NCI-H1092 (cell line): ENCODE measurements around the gene CLCF1.

Experiments
- DNase-seq: peaks from one replicate; lab custom pipeline; 2025; lab: John Stamatoyannopoulos, UW

CLCF1 gene

GRCh38 chr11:67372993-67373647, at the start of gene CLCF1:
CLCF1 (minus strand) TSS chr11:67373598; CDS start chr11:67373539, 59 bp downstream.
- DNase-seq: no peak

GRCh38 chr11:67422891-67423290, 49.5 kb upstream of the CLCF1 start:
- no peak for DNase-seq

DNA sequence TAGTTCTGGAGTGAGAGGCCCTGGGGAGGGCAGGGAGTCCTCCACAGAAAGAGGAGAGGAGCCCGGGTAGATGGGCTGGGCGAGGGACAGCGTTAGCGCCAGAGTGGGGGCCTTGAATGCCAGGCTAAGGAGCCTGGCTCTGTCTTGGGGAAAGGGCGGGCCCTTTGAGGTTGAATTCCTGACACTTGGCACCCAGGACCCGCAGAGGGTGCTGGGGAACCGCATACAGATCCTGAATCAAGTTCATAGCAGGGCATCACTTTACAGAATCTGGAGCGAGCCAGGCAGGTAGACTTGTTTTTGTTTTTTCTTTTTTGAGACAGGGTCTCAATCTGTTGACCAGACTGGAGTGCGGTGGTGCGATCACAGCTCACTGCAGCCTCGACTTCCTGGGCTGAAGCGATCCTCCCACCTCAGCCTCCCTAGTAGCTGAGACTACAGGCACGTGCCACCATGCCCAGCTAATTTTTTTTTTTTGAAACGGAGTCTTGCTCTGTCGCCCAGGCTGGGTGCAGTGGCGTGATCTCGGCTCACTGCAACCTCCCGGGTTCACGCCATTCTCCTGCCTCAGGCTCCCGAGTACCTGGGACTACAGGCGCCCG, 48.1 kb upstream of the CLCF1 start:
- no peak for DNase-seq

GRCh38 chr11:67420646-67421429, 47.4 kb upstream of the CLCF1 start:
- DNase-seq: peak; percentile 91

DNA sequence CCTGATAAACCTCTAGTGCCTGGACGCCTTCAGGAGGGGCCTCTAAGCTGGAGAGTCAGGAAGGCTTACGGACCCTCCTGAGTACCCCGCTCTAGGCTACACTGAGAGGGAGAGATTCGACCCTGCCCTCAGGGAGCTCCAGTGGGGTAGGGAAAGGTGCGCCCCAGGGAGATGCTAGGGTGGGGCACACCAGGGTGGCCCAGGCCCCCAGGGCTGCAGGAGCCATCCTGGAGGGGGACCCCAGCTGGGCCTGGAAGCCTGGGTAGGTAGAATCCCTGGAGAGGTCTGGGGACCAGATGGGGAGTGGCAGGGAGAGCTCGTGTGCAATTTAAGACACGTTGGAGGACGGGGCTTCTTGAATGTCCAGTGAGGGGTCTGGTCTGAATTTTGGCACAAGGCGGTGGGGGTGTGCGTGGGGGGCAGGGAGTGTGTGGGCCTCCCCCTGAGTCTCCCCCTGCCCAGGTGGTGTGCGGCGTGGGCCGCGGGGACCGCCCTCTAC, 46.8 kb upstream of the CLCF1 start:
- no peak for DNase-seq

DNA sequence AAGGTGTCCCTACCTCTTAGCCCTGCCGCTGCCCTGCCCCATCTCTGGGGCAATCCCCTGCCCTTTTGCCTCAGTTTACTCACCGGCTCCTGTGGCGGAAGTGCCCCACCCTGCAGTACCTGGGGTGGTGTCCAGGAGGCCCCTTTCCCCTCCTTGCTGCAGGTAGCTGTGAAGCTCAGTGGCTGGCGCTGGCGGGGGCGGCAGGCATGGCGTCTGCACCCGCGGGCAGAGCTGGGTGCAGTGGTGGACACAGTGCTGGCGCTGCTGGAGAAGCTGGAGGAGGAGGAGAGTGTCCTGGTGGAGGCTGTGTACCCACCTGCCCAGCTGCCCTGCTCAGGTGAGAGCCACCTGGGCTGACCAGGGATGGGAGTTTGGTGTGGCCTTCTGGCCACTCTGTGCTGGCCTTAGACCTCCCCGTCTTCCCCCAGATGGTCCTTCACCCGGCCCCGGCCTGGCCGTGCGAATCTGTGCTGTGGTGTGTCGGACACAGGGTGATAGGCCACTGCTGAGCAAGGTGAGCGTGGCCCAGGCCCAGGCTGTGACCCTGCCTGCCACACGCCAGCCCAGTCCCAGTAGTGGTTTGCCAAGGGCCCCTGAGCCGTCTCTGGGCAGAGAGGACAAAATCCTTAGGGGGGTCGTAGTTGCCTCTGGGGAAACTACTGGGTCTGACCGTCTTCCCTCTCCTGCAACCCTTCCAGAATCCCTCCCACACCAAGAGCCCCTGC, 46.1 kb upstream of the CLCF1 start:
- no peak for DNase-seq

- DNase-seq: no peak
Observed at GRCh38 chr11:67418476-67419281, 45.3 kb upstream of the CLCF1 start.

DNA sequence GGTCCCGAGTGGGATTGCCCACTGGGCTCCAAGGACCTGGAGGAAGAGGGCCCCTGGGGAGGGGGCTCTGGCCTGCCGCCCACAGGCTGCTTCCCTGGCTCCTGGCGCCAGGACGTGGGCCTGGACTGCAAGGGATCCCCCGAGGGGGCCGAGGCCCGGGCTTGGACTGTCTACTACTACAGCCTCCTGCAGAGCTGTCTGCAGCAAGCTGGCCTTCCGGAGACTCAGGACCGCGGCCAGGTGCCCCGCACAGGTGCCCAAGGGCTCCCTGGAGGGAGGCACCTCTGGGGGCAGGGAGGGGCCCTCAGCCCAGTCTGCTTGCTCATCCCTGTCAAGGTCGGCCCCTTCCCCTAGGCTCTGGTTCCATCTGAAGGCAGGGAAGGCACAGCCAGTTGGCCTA, 44.0 kb upstream of the CLCF1 start:
- DNase-seq: no peak

DNA sequence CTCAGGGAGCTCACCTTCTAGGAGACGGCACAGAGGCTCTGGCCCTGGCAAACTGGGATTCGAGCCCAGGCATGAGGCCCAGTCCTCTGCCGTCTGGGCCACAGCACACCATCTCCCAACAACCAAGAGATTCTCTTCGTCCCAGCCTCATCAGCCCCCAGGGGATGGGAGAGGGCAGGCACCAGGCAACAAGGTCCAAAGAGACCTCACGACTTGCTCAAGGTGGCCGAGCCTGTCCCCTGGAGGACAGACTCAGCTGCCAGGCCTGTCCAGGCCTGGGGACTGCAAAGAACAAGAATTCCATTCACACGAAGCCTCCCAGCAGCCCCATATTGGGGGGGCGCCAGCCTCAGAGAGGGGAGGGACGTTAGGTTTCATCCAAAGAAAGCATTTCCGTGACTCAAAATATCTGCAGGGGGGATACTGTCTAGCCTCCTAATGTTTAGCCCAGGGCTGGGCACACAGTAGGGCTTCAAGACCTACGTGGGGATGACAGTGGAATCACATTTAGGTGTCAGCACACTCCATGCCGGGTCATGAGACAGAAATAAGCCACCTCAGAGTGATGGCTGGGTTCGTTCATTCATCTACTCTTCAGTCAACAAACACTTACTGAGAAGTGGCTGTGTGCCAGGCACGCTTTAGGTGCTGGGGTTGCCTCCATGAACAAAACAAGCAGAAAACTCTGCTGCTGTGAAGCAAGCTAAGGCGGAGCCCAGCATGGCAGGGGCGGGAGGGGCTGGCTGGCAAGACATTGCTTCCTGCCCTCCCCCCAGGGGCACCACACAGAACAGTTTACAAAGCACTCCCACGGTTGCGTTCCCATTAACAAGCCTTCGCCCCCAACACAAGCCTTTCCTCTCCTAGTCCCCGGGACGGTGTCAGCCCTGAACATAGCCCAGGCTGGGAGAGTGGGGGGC, 43.3 kb upstream of the CLCF1 start:
- DNase-seq: no peak

GRCh38 chr11:67415501-67416304, 42.3 kb upstream of the CLCF1 start, which contains the start of gene CARNS1:
CARNS1 (plus strand) TSS chr11:67415678; CDS start chr11:67416200, 522 bp downstream.
- no peak for DNase-seq

GRCh38 chr11:67413266-67413849, 40.0 kb upstream of the CLCF1 start:
- DNase-seq: no peak

GRCh38 chr11:67412495-67413179, 39.2 kb upstream of the CLCF1 start:
- no peak for DNase-seq

DNA sequence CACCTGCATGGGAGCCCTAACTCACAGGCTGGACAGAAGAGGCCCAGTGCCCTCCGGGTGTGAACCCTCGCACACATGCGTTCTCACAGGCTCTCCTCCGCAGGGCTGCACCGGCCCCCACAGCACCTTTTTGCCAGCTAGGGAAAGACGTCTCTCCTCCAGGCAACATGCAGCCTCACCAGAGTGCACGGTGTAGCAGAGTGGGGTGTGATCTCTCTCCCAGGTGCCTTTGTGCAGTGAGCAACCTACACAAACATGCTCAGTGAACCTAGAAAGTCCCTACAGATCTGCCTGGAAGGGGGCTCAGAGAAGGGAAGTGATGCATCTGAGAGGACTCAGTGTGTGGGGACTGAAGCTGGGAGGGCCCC, 38.4 kb upstream of the CLCF1 start:
- no peak for DNase-seq

DNA sequence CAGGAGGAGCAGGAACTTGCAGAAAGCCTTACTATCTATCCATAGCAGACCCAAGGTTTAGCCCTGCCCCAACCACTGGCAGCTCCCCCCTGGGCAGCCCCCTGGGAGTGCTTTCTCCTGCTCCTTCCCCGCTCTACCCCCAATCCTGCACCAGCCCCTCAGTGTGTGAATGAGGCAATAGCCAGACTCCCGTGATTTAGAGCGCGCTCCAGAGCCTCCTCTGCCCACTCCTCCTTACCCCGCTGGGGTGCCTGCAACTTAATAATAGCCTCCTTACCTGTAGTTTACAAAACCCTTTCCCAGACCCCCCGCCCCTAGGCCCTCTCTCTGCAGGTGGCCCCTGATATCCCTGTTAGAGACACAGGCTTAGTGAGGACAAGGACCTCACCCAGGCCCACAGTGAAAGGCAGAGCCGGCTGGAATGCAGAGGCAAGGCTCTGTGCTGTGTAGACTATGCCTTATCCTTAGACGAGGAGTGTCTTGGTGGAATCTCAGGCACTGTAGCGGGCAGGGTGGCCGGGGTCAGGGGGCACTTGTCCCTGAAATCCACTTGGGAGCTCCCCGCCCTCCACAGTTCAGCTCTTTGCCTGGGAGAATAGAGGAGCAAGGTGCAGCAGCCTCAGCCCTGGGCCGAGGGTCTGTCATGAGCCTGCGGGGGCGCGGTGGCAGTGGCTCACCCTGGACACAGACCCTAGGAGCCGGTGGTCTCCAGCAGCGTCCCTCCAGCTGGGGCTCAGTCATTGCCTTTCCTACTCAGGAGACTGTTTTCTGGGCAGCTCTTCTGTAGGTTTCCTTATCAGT, 37.8 kb upstream of the CLCF1 start:
- DNase-seq: no peak

DNA sequence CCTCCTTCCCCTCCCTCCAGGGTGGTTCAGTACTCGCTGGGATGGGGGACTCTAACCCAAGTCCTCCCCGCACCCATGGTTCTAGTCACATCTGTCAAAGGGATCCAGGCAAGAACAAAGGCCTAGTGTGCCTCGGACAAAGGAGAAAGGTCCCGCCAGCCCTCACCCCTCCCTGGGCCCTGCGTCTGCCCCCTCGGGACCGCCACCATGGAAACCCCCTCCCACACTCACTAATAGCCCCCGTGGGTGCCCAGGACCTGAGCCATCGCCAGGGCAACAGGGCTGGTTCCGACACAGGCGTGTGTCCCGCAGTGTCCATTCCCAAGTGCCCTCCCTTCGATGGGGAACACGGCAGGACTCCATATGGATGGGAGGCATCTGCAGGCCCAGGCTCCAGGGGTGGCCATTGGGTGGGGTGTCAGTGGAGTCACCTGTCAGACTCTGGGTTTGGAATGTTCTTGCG, 37.0 kb upstream of the CLCF1 start:
- DNase-seq: no peak

DNA sequence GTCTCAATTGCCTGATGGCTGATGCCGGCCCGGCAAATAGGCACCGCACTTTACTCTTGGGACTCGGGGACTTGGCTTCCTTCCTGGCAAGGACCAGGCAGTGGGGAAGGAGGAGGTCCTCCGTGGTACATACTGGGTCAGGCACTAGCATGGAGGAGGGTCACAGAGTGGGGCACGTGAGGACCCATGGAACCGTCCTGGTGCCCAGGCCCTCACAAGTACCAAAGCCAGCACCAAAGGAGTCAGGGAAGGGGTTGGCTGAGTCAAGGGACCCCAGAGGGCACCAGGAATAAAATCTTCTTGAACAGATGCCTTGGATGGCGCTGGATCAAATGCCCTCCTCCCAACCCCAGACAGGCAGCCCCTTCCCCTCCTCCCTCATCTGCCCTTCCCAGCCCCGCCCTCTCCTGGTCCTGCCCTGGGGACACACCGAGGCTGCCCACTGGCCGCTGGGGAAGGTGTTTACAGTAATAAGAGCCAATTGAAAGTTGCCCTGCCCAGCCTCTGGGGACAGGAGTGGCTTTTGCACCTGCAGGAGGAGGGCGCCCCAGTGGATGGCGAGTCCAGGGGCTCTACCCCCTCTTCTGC, 36.5 kb upstream of the CLCF1 start:
- no peak for DNase-seq

DNA sequence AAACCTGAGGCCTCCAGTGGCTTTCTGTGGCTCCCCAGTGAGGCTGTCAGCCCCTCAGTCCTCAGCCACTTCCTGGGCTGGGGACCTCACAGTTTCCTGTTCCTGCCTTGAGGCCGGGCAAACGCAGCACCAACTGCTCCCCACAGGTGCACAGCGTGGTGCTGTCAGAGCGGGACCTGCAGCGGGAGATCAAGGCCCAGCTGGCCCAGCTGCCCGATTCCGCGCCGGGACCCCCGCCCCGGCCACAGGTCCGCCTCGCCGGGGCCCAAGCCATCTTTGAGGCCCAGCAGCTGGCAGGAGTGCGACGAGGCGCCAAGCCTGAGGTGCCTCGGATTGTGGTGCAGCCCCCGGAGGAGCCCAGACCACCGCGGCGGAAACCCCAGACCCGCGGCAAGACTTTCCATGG, 35.9 kb upstream of the CLCF1 start:
- DNase-seq: no peak
